ENCODE data around the gene WNT1. TPM values are rescaled to one million over a fixed set of nuclear protein-coding genes. Genes with fewer than 3 reads are reported as not detected.

Gene WNT1
- total RNA-seq, 1 donor from 2014 or later: not detected

- Mint-ChIP-seq H3K9me3 (ENCODE audit: low read depth) (no peaks in the 10 kb centered on the region), H3K27ac (no peak overlapping the region)
Measured at GRCh38 chr12:48960834-48961233, 17.3 kb upstream of the WNT1 start.

DNA sequence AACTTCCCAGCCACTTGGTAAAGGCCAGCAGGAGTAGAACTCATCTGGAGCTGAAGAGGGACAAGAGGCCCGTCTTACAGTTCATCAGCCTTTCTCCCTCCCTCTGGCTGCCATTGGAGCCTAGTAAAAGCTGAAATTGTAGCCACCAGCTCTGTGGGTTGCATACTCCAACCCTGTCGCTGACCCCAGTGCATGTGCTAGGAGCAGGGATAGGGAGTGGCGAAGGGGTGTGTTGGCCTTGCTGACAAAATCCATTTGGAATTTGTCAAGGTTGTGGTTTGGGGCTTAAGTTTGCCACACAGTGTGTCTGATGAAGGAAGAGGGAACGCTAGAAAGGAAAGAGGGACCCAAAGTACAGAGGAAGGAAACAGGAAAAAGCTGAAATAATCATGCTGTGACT lies 16.8 kb upstream of the WNT1 start:
- peaks cover 22% of the 10 kb centered on the region for H3K27me3 Mint-ChIP-seq
- H3K4me1 Mint-ChIP-seq (ENCODE audit: low read depth): peaks cover 11% of the 10 kb centered on the region
- no peak overlapping the region for H3K27ac Mint-ChIP-seq
- no peak for TF ChIP-seq CTCF (IDR thresholded peaks at IDR 0.05; ENCODE audit: unreplicated experiment)
- no peaks in the 10 kb centered on the region for H3K36me3 Mint-ChIP-seq (ENCODE audit: insufficient read depth)
- no peak overlapping the region for H3K4me3 Mint-ChIP-seq (ENCODE audit: low read depth)
- DNase-seq (ENCODE audit: low spot score, unreplicated experiment): no peak
- H3K9me3 Mint-ChIP-seq (ENCODE audit: low read depth): no peaks in the 10 kb centered on the region

More at GRCh38 chr12:48960834-48961233, 17.3 kb upstream of the WNT1 start:
- TF ChIP-seq CTCF (IDR thresholded peaks at IDR 0.05; ENCODE audit: unreplicated experiment): no peak
- peaks cover 17% of the 10 kb centered on the region for H3K27me3 Mint-ChIP-seq
- H3K4me3 Mint-ChIP-seq (ENCODE audit: low read depth): no peak overlapping the region
- no peak for DNase-seq (ENCODE audit: low spot score, unreplicated experiment)
- no peaks in the 10 kb centered on the region for H3K36me3 Mint-ChIP-seq (ENCODE audit: insufficient read depth)
- peaks cover 15% of the 10 kb centered on the region for H3K4me1 Mint-ChIP-seq (ENCODE audit: low read depth)

- Mint-ChIP-seq H3K9me3 (ENCODE audit: low read depth) (no peaks in the 10 kb centered on the region), H3K4me1 (ENCODE audit: low read depth) (peaks cover 6% of the 10 kb centered on the region), H3K4me3 (ENCODE audit: low read depth) (no peak overlapping the region), H3K27ac (no peak overlapping the region), H3K27me3 (peaks cover 26% of the 10 kb centered on the region), H3K36me3 (ENCODE audit: insufficient read depth) (no peaks in the 10 kb centered on the region)
- no peak for TF ChIP-seq CTCF (IDR thresholded peaks at IDR 0.05; ENCODE audit: unreplicated experiment)
- DNase-seq (ENCODE audit: low spot score, unreplicated experiment): no peak
Measured at GRCh38 chr12:48961801-48962200, 16.3 kb upstream of the WNT1 start.

DNA sequence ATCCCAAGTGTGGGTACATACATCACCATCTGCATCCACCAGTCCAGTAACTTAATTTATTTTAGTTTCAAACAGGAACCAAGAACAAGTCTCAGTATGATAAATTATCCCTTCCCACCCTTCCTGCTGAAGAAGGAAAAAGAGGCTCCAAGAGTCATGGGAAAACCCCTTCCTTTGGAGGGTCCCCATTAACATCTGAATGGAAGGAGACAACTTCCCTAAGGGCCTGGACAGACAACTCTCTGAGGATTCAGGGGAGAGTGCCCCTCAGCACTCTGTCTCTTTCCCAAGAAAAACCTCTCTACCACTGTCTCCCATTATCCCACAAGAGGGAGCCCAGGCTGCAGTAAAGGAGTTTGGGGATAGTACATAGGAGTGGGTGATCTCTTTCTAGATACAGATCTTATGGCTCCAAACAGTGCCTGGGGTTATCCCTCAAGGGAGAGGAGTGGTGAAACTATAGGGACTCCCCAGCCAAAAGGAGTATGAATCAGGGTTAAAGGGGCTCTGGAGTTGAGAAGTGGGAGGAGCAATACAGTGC lies 12.8 kb upstream of the WNT1 start:
- peaks cover 51% of the 10 kb centered on the region for H3K27me3 Mint-ChIP-seq
- no peak overlapping the region for H3K27ac Mint-ChIP-seq

DNA sequence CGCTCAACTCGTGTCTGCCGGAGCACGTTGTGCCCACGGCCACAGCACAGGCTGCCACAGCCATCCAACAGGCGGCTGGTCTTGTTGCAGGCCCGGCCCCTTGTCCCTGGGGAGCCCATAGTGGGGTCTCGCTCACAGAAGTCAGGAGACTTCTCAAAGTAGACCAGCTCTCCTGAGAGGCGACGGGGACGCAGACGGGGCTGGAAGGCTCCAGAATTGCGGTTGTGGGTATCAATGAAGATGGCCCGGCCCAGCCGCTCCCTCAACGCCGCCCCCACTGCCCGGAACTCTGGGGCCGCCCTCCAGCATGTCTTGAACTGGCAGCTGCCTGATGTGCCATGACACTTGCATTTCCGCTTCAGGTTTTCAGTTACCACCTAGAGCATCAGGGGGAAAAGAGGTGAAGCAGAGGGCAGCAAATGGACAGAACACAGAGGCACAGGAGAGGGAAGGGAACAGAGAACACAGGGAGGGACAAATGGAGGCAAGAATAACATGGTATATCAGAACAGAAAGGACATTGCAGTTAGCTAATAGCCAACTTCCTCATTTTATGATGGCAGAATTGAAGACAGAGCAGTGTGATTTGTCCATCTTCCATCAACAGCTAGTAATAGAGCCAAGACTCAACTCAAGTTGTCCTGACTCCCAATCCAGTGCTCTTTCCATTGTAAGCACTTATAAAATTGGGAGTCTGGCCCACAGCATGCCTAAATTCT lies 11.8 kb upstream of the WNT1 start:
- Mint-ChIP-seq H3K36me3 (ENCODE audit: insufficient read depth) (no peaks in the 10 kb centered on the region), H3K27me3 (peaks cover 56% of the 10 kb centered on the region), H3K4me1 (ENCODE audit: low read depth) (peaks cover 12% of the 10 kb centered on the region), H3K4me3 (ENCODE audit: low read depth) (no peak overlapping the region), H3K9me3 (ENCODE audit: low read depth) (no peaks in the 10 kb centered on the region), H3K27ac (no peak overlapping the region)
- no peak for DNase-seq (ENCODE audit: low spot score, unreplicated experiment)
- TF ChIP-seq CTCF (IDR thresholded peaks at IDR 0.05; ENCODE audit: unreplicated experiment): no peak

More for the DNA sequence above, 12.8 kb upstream of the WNT1 start:
- TF ChIP-seq CTCF (IDR thresholded peaks at IDR 0.05; ENCODE audit: unreplicated experiment): no peak
- H3K36me3 Mint-ChIP-seq (ENCODE audit: insufficient read depth): no peaks in the 10 kb centered on the region
- peaks cover 5% of the 10 kb centered on the region for H3K4me1 Mint-ChIP-seq (ENCODE audit: low read depth)
- DNase-seq (ENCODE audit: low spot score, unreplicated experiment): no peak
- H3K4me3 Mint-ChIP-seq (ENCODE audit: low read depth): no peak overlapping the region
- H3K9me3 Mint-ChIP-seq (ENCODE audit: low read depth): no peaks in the 10 kb centered on the region

Data from progenitor cell of endocrine pancreas (in vitro differentiated cells).